AG04450 (cell line): ENCODE results near the gene ARHGEF2. TPM values are rescaled to one million over a fixed set of nuclear protein-coding genes. Genes with fewer than 3 reads are reported as not detected.

Experiments
- CTCF ChIA-PET: fragments of 300-600, 350-600 bp; formaldehyde crosslinking; extraction: SDS; loops from one replicate; lab custom pipeline; 2022; ENCODE audit warnings: antibody characterized with exemption, inconsistent platforms; lab: Charles Lee
- POLR2A ChIA-PET: fragments of 350-600 bp; formaldehyde crosslinking; extraction: SDS; loops from one replicate; lab custom pipeline; 2021; ENCODE audit warnings: antibody characterized with exemption, inconsistent platforms; lab: Yijun Ruan, JAX
- DNase-seq: peaks from one replicate; pipeline ENCODE4 v3.0.0-alpha.2; 2011; ENCODE audit warnings: low read depth, low spot score
- H3K27ac ChIP-seq: one replicate; pipeline ENCODE4 v1.5.1; 2012; ENCODE audit warnings: low read depth, low read length, control low read depth
- H3K27me3 ChIP-seq: one replicate; pipeline ENCODE4 v1.6.0; 2012; ENCODE audit warnings: low read length; ENCODE audit not compliant: control insufficient read depth, insufficient read depth
- H3K4me3 ChIP-seq: 2 replicates; pipeline ENCODE4 v1.5.1; 2011; ENCODE audit warnings: mild to moderate bottlenecking, low read depth, low read length, control low read depth
- H3K9me3 ChIP-seq: 2 replicates; pipeline ENCODE4 v1.5.1; 2012; ENCODE audit warnings: low read length; ENCODE audit not compliant: control insufficient read depth, insufficient read depth
- polyA plus RNA-seq: library from polyadenylated mRNA; depleted of rRNA; stranded (reverse); fragments of >200 nt; gene quantifications from 2 replicates; pipeline ENCODE4 v1.2.3, GENCODE V29; 2011
- TF ChIP-seq, protein P1 (sequence below): IDR thresholded peaks from 2 replicates; pipeline ENCODE4 v1.5.1; 2011; ENCODE audit warnings: low read depth, low read length, control low read depth, inconsistent platforms

The ARHGEF2 gene
- polyA plus RNA-seq, 1 experiment: 128 TPM

DNA sequence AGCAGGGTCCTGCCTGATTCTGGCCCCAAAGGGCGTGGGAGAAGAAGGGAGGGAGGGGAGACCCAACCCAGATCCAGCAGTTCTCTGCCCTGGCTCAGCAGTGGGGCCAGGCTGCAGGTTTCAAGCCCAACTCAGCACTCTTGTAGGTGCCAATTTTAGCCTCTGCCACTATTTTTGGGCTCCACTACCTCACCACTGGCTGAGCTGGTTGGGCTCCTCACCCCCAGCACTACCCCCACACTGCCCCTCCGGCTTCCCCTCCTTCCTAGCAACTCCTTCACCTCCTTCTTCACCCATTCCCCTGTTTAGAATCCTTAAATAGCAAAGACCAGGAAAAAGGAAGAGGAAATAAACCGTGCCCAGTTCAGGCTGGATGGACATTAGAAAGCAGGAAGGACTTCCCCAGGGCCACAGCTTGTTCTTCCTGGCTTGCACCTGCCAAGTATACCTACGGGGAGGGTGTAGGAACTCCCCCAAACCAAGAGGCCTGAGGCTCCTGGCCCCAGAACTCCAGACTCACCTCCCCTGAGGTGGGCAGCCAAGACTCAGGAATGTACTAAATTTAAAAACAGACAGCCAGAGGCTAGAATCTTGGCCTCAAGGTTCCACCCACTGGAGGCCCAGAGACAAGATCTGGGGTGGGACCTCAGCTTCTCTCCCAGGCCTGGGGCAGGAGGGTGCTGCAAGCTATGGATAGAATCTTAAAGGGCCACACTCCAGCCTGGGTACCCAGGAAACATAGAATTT lies 1.4 kb upstream of the ARHGEF2 start:
- no peak for DNase-seq
- H3K9me3 ChIP-seq: peaks cover 3% of the 10 kb centered on the region; the same call in 1 of the 2 replicates
- peak overlapping the region; percentile 85 for H3K4me3 ChIP-seq
- H3K27me3 ChIP-seq: no peaks in the 10 kb centered on the region
- peak overlapping the region; percentile 92 for H3K27ac ChIP-seq
- TF ChIP-seq, protein P1, sequence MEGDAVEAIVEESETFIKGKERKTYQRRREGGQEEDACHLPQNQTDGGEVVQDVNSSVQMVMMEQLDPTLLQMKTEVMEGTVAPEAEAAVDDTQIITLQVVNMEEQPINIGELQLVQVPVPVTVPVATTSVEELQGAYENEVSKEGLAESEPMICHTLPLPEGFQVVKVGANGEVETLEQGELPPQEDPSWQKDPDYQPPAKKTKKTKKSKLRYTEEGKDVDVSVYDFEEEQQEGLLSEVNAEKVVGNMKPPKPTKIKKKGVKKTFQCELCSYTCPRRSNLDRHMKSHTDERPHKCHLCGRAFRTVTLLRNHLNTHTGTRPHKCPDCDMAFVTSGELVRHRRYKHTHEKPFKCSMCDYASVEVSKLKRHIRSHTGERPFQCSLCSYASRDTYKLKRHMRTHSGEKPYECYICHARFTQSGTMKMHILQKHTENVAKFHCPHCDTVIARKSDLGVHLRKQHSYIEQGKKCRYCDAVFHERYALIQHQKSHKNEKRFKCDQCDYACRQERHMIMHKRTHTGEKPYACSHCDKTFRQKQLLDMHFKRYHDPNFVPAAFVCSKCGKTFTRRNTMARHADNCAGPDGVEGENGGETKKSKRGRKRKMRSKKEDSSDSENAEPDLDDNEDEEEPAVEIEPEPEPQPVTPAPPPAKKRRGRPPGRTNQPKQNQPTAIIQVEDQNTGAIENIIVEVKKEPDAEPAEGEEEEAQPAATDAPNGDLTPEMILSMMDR: no peak
- ChIA-PET POLR2A (interaction anchor here (3.5 kb wide), 1 partner anchor 12 kb away, joined by 46 read pairs; no protein-coding TSS in a partner anchor), CTCF (interaction anchor here (1.3 kb wide), 1 partner anchor 10 kb away, joined by 4 read pairs; no protein-coding TSS in a partner anchor)

DNA sequence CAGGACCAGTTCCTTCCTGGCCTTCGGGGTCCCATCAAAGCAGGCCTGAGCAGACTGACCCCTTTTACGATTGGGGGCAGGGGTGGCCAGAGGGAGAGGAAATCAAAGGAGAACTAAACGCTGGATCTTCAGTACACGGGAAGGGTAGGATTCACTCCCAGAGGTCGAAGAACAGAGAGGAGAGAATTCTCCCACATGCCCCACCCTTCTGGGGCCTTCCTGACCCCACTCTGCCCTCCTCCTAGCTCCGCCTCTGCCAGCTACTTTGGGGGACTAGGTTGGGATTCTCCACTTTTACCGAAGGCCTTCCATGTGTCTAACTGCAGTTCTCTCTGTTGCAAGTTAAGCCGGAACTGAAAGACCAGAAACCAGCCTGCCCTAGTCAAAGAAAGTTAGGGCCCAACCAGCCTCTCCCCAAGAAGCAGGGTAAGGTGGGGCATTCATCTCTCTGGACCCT lies 654 bp upstream of the ARHGEF2 start:
- Histone ChIP-seq H3K4me3 (peak overlapping the region; percentile 85), H3K27ac (peak overlapping the region; percentile 92), H3K9me3 (peaks cover 3% of the 10 kb centered on the region; the same call in 1 of the 2 replicates), H3K27me3 (no peaks in the 10 kb centered on the region)
- TF ChIP-seq, protein P1: no peak
- DNase-seq: no peak
- ChIA-PET CTCF (interaction anchor here (0.6 to 1.3 kb wide), 8 partner anchors 9 to 56 kb away, joined by 3 to 4 read pairs (median 3); no protein-coding TSS in a partner anchor), POLR2A (interaction anchor here (0.6 to 3.5 kb wide), 4 partner anchors 9 to 184 kb away, joined by 3 to 46 read pairs (median 6); no protein-coding TSS in a partner anchor)

DNA sequence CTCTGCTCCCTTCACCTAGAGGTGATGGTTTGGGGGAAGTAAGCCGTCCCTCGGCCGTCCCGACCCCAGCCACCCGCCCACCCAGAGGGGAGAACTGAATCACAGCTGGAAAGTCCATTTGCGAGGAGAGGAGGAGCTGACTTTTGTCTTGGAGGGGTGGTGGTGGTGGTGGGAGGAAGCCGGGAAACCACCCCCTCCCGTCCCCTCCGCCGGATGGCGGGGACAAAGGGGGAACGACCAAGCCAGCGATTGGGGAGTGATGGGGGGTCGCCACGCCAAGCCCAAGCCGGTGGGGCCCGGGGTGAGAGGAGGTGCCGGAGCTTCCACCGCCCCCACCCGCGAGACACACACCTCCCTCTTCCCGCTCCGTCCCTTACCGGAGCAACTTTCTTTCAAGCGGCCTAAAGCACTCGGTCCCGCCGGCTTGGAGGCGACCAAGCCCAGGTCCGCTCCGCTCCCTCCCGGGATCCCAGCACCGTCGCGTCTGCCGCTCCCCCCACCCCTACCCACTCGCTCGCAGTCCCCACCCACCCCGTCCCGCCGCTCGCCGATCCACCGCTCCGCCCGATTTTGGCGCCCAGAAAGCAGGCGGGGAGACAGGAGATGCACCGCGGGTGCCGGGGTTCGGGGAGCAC lies 540 bp downstream of the ARHGEF2 start:
- ChIA-PET POLR2A (interaction anchor here (0.6 to 3.5 kb wide), 8 partner anchors 7 to 44 kb away, joined by 3 to 46 read pairs (median 4); partner anchors contain the start of gene KHDC4), CTCF (interaction anchor here (0.7 to 1.9 kb wide), 6 partner anchors 8 to 54 kb away, joined by 3 to 5 read pairs (median 3); no protein-coding TSS in a partner anchor)
- peaks cover 3% of the 10 kb centered on the region; the same call in 1 of the 2 replicates for H3K9me3 ChIP-seq
- H3K27ac ChIP-seq: peak overlapping the region; percentile 92
- H3K27me3 ChIP-seq: no peaks in the 10 kb centered on the region
- TF ChIP-seq, protein P1: no peak
- H3K4me3 ChIP-seq: peak overlapping the region; percentile 85
- DNase-seq: no peak

DNA sequence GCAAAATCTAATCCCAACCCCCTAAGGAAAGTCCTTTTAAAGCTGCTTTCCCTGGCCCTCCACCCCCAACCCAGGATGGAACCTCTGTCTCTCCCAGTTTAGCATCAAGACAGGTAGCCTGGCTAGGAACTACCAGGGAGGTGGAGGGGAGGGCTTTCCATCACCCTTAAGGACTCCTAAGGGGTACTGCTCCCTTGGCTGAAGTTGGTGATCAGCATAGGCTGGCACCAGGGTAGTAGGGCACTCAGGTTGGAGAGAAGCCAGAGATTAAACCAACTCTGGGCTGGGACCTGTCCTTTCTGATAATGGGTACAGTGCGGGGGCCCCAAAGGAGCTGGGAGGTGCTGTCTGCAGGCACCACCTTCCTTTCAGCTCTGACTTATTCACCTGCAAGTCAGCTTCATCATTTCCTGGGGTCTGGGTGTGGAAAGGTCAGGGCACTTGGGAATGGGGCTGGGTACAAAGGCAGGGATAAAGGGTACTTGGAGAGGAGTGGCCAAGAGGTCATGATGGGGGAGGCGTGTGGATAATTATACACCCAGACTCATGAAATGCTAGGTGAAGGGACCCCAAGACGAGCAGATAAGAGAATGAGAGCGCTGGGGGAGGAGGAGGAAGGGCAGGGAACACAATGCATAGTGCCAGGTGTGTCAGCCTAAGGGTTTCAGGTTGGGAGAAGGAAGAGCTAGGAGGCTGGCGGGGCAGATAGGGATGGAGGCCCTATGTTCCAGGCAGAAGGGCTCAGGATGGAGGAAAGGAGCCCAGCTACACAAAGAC lies 1.2 kb downstream of the ARHGEF2 start:
- ChIA-PET CTCF (interaction anchor here (0.7 to 1.9 kb wide), 2 partner anchors 10 to 39 kb away, joined by 5 to 6 read pairs; no protein-coding TSS in a partner anchor), POLR2A (interaction anchor here (0.6 to 3.5 kb wide), 11 partner anchors 9 to 76 kb away, joined by 3 to 46 read pairs (median 6); partner anchors contain the start of genes KHDC4 and UBQLN4)
- peaks cover 3% of the 10 kb centered on the region; the same call in 1 of the 2 replicates for H3K9me3 ChIP-seq
- peak overlapping the region; percentile 85 for H3K4me3 ChIP-seq
- no peak for DNase-seq
- TF ChIP-seq, protein P1: no peak
- peak overlapping the region; percentile 92 for H3K27ac ChIP-seq
- no peaks in the 10 kb centered on the region for H3K27me3 ChIP-seq
